HG03108 (cell line): ENCODE data around the gene RASGRF2.
"Not testable (repeated sequence)": the region's sequence is repeated elsewhere in the genome, so short reads cannot be mapped to it uniquely, and the experiment has no call there.

ENCODE experiments used
- ATAC-seq: cut with Tn5 transposase; IDR thresholded peaks from one replicate; pipeline ENCODE4 v1.9.1; 2021; ENCODE audit warnings: moderate library complexity; ENCODE audit not compliant: unreplicated experiment

RASGRF2 gene

GRCh38 chr5:81234299-81234698 is 274.1 kb downstream of the RASGRF2 start:
- ATAC-seq: no peak

- no peak for ATAC-seq
These were observed 274.6 kb downstream of the RASGRF2 start for GRCh38 chr5:81234801-81235200.

DNA sequence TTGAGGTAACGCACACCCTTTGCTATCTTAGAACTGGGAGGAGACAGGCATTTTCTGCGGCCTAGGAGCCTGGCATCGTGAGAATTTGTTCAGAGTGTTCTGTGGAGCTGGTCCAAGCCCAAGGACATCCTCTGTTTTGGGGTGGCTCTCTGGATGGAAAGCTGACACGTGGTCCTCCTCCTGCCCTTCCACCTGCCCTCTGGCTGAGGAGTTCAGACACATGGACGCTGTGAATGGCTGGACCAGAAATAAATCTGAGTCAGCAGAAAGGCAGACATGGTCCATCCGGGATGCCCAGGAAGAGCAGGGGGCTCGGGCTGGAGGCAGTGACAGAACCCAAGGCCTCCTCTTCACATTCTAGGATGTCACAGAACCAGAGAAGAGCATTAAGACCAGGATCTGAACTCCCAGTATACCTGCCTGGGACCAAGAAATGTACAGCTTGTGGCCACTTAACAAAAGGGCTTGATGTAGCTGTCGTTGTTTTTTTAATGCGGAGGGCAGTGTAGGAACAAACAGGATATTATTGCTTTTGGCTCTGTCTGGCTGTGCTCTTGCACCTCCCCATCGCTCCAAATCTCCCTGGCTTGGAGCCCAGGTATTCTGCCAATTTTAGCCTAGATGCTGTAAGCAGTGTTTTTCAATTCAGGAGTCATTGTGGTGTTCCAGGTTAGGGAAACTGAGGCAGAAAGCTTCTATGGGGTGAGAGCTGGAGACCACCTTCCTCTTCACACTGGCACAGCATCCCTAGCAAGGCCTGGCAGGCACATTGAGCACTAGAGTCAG is 275.3 kb downstream of the RASGRF2 start:
- no peak for ATAC-seq

DNA sequence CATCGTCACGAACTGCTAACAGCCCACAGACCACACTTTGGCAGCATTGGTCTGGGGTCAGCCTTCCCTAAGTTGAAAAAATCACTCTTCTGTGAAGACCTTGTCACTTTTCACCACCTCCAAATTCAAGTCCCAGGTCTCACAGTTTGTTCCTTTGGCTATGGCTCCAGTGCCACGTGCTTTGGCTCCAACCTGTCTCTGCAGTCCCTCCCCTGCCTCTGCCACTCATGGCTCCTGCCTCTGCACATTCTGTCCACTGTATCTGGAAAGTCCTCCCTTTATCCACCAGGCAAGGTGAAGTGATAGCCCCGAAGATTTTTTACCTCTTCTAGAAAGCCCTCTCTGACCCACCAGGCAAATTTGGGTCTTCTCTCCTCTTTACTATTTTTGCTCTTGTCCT is 278.3 kb downstream of the RASGRF2 start:
- no peak for ATAC-seq

- ATAC-seq: no peak
These were observed 279.4 kb downstream of the RASGRF2 start for GRCh38 chr5:81239613-81240012.

- no peak for ATAC-seq
These were observed 280.8 kb downstream of the RASGRF2 start for GRCh38 chr5:81241001-81241400.

DNA sequence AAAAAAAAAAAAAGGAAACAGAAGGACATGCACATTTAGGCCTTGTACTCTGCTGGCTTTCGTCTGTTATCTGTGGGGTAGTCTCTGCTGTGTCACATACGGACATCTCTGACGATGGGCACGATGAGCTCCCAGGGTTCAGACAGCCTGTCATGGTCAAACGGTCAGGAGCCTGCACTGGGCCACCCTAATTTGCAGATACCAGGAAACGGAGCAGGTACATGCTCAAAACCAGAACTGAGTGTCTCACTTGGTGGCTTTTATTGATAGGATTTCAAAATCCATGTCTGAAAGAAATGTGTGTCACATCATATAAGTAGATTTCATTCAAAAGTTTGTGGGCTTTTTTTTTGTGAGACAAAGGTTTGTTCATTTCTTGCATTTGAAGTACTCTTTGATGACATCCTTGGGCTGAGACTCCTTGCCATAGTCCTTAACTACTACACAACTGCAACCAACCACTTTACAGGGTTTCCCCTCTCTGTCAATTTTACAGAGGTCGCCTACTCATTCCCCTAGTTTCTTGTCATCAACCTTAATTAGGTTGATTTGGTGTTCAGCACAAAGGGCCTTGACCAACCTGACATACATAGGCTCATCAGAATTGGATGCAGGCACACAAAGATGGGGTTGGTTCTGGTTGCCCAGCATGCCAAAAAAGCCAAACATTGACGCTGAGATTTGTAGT is 281.9 kb downstream of the RASGRF2 start:
- no peak for ATAC-seq

GRCh38 chr5:81242906-81243436 is 282.8 kb downstream of the RASGRF2 start:
- ATAC-seq: no peak

DNA sequence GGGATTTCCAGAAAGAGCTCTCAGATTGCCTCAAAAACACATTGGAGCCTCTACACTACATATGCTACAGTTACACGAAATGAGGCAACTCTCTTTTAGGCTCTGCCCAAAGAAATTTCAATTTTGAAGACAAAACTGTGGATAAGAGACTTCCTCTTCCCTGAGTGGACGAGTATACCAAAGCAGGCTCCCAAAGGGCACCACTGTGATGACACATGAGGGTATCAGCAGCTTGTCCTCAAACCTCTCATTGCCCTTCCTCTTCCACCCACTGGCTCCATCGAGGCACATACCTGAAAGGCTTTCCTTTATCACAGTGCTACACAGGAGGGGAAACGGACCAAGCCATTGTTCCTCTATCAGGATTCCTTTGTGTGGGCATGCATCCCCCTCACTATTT is 284.3 kb downstream of the RASGRF2 start:
- no peak for ATAC-seq

GRCh38 chr5:81245871-81246235 is 285.7 kb downstream of the RASGRF2 start:
- no peak for ATAC-seq

GRCh38 chr5:81246697-81247096 is 286.5 kb downstream of the RASGRF2 start:
- ATAC-seq: no peak

DNA sequence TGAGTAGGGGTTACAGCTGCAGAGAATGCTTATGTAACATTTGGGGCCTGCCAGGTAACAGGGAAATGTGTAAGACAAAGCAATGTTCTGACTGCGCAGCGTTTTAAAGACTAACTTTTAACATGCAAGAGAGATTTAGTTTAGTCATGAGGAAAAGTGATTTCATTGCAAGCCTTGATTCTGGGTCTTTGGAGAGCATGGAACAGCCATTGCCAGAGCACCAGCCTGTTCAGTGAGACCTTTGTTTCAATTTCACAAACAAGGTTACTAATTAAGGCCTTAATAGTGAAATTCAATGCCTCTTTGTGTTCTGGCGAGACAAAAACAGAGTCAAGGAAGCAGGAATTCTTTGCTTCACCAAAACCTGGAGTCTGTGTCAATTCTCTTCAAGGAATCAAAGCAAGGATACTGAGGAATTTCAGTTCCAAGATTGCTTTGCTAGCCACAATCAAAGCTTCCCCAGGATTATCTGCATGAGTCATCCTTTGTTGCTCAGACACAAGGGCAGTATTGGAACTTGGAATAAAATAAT is 287.3 kb downstream of the RASGRF2 start:
- ATAC-seq: no peak

GRCh38 chr5:81249240-81249639 is 289.1 kb downstream of the RASGRF2 start:
- ATAC-seq: no peak

DNA sequence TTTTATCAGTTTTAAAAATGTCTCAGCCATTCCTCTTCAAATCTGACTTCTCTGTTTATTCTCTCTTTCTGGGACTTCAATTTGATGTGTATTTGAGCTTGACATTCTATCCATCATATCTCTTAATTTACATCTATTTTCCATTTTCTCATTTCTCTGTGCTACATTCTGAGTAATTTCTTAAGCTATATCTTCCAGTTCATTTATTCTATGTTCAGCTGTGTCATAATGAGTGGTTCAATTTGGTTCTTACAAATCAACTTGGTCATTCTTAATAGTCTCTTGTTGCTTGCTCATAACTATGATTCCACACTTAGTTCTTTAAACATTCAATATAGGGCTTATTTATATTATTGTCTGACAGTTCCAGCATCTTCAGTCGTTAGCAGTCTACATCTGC is 289.8 kb downstream of the RASGRF2 start:
- ATAC-seq: no peak

GRCh38 chr5:81251922-81252321 is 291.8 kb downstream of the RASGRF2 start:
- ATAC-seq: no peak

- ATAC-seq: no peak
These were observed 292.7 kb downstream of the RASGRF2 start for GRCh38 chr5:81252904-81253303.

DNA sequence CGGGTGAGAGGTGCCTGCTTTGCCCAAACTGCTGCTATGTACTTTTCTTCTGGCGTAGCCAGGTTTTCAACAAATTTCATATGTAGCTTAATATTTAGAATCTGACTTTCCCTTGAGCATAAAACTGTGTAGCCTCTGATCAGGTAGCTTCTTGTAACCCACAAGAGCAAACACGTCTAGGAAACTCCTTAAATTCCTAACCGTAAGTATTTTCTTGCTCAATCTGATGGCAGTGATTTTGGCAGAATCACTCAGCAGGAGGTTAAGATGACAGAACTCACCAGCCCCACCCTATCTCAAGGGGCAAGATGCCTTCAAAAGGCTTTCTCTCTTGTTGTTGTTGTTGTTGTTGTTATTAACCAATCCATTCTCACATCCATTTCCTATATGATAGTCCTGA is 293.7 kb downstream of the RASGRF2 start:
- no peak for ATAC-seq

- no peak for ATAC-seq
These were observed 294.9 kb downstream of the RASGRF2 start for GRCh38 chr5:81254886-81255559.

GRCh38 chr5:81256766-81257165 is 296.6 kb downstream of the RASGRF2 start:
- no peak for ATAC-seq

DNA sequence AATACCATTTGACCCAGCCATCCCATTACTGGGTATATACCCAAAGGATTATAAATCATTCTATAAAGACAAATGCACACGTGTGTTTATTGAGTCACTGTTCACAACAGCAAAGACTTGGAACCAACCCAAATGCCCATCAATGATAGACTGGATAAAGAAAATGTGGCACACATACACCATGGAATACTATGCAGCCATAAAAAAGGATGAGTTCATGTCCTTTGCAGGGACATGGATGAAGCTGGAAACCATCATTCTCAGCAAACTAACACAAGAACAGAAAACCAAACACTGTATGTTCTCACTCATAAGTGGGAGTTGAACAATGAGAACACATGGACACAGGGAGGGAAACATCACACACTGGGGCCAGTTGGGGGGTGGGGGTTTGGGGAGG is 302.6 kb downstream of the RASGRF2 start:
- ATAC-seq: not testable (repeated sequence)

- ATAC-seq: no peak
These were observed 304.9 kb downstream of the RASGRF2 start for GRCh38 chr5:81265101-81265500.
